OCI-LY7 (cell line): Measurements from ENCODE around the gene ARHGAP6. TPM values are rescaled to one million over a fixed set of nuclear protein-coding genes. Genes with fewer than 3 reads are reported as not detected.
A peak's percentile ranks its signal among the peaks of the same experiment; 100 is the strongest.
"Not testable (repeated sequence)": the region's sequence is repeated elsewhere in the genome, so short reads cannot be mapped to it uniquely, and the experiment has no call there.

Experiments used
- BruUV-seq: library from RNA; stranded (reverse); fragments of 400-500 nt; replicated peaks from 2 replicates; lab custom pipeline; 2021; lab: Mats Ljungman, UMichigan
- CTCF ChIA-PET: fragments of 300-600 bp; sonication (Branson Sonifier 250); formaldehyde crosslinking; loops from one replicate; lab custom pipeline; 2022; ENCODE audit warnings: antibody characterized with exemption; ENCODE audit not compliant: unreplicated experiment; lab: Charles Lee
- POLR2A ChIA-PET: fragments of 300-600 bp; sonication (Branson Sonifier 250); formaldehyde crosslinking; loops from one replicate; lab custom pipeline; 2022; ENCODE audit warnings: antibody characterized with exemption; lab: Charles Lee
- DNase-seq: peaks from one replicate; pipeline ENCODE4 v3.0.0-alpha.2; 2015; ENCODE audit warnings: low spot score
- H2AFZ ChIP-seq: fragments of 200-600 bp; sonication (generic), shearing (Covaris generic); 2 replicates; pipeline ENCODE4 v1.6.1; 2014; ENCODE audit warnings: mild to moderate bottlenecking, antibody characterized with exemption, low read length, moderate library complexity
- H3K27ac ChIP-seq: fragments of 200-600 bp; sonication (generic); 2 replicates; pipeline ENCODE4 v1.5.1; 2014; ENCODE audit warnings: mixed run types, low read depth, mild to moderate bottlenecking, moderate library complexity, low read length, inconsistent platforms; ENCODE audit not compliant: poor library complexity, severe bottlenecking
- H3K36me3 ChIP-seq: fragments of 200-600 bp; sonication (generic); 2 replicates; pipeline ENCODE4 v1.6.1; 2014; ENCODE audit warnings: mild to moderate bottlenecking, antibody characterized with exemption, low read length, moderate library complexity, mixed read lengths; ENCODE audit not compliant: insufficient read depth
- H3K4me1 ChIP-seq: fragments of 200-600 bp; sonication (generic); 2 replicates; pipeline ENCODE4 v1.5.1; 2014; ENCODE audit warnings: mild to moderate bottlenecking, low read length; ENCODE audit not compliant: insufficient read depth, poor library complexity, severe bottlenecking
- H3K4me2 ChIP-seq: fragments of 200-600 bp; sonication (generic); 2 replicates; pipeline ENCODE4 v1.6.1; 2014; ENCODE audit warnings: mild to moderate bottlenecking, low read length
- H3K4me3 ChIP-seq: fragments of 200-600 bp; sonication (generic); 2 replicates; pipeline ENCODE4 v1.5.1; 2014; ENCODE audit warnings: mild to moderate bottlenecking, low read depth, low read length; ENCODE audit not compliant: poor library complexity, severe bottlenecking
- H3K79me2 ChIP-seq: fragments of 200-600 bp; sonication (generic); 2 replicates; pipeline ENCODE4 v1.6.1; 2016; ENCODE audit warnings: low read depth, mild to moderate bottlenecking, low read length, moderate library complexity, mixed read lengths; ENCODE audit not compliant: insufficient read depth
- H3K9me2 ChIP-seq: fragments of 200-600 bp; sonication (generic); 2 replicates; pipeline ENCODE4 v1.6.1; 2016; ENCODE audit warnings: mild to moderate bottlenecking, low read length, mixed read lengths; ENCODE audit not compliant: insufficient read depth
- H3K9me3 ChIP-seq: fragments of 200-600 bp; sonication (generic); 2 replicates; pipeline ENCODE4 v1.6.1; 2014; ENCODE audit warnings: mild to moderate bottlenecking, mixed run types, low read length, mixed read lengths
- H4K20me1 ChIP-seq: fragments of 200-600 bp; sonication (generic); 2 replicates; pipeline ENCODE4 v1.6.1; 2014; ENCODE audit warnings: mild to moderate bottlenecking, antibody characterized with exemption, low read length, moderate library complexity, mixed read lengths; ENCODE audit not compliant: insufficient read depth
- CTCF ChIP-seq: fragments of 200-600 bp; sonication (generic); conservative IDR thresholded peaks from 2 replicates; pipeline ENCODE4 v1.5.1; 2014; ENCODE audit warnings: mild to moderate bottlenecking, antibody characterized with exemption, low read length, moderate library complexity, mixed read lengths
- EZH2phosphoT487 ChIP-seq: fragments of 200-600 bp; sonication (generic); IDR thresholded peaks from 2 replicates; pipeline ENCODE4 v1.6.1; 2018; ENCODE audit warnings: low read depth, borderline replicate concordance, mild to moderate bottlenecking, mixed run types, antibody characterized with exemption, low read length, moderate library complexity, mixed read lengths
- intact Hi-C: fragments of 100-400 bp; cut with micrococcal nuclease; formaldehyde crosslinking; loops from one replicate; pipeline ENCODE4 v1.10.0; 2022; ENCODE audit not compliant: unreplicated experiment
- total RNA-seq, 2 experiments: library from RNA; depleted of rRNA in 1 of 2; stranded (reverse); fragments of >200 nt in 1 of 2; shearing (Covaris generic) in 1 of 2; gene quantifications; 2 replicates each; pipeline ENCODE4 v1.2.3, GENCODE V29; 2014 to 2022

The ARHGAP6 gene
- total RNA-seq, 2 experiments from 2014 or later = not detected

DNA sequence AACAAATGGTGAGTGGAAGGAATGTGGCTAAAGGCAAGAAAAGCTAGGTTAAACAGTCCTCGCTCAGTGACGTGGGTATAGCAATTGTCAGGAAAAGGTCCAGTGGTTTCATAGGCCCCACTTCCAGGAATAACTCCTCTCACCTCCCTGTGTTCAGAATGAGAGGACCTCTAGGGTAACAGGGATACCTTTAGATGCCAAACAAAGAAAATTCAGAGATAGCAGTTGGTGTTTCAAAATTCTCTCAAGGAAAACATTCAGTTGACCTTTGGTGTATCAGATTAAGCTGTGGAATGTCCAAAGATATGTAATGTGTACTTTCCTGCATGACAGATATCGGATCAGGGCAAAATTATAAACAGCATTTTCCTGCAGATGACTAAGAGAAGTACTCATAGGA, 155.9 kb downstream of the ARHGAP6 start:
- CTCF ChIA-PET = no interaction called here
- no peaks in the 10 kb centered on the region for H4K20me1 ChIP-seq
- no peaks in the 10 kb centered on the region for H3K4me1 ChIP-seq
- H3K9me2 ChIP-seq = no peaks in the 10 kb centered on the region
- H2AFZ ChIP-seq = no peak overlapping the region
- no peak overlapping the region for H3K27ac ChIP-seq
- POLR2A ChIA-PET = no interaction called here
- no peaks in the 10 kb centered on the region for H3K79me2 ChIP-seq
- no peak for TF ChIP-seq CTCF
- intact Hi-C loops = loop anchor here (10.0 kb wide), 1 partner anchor 125 kb away; no protein-coding TSS in a partner anchor
- H3K4me3 ChIP-seq = no peak overlapping the region
- no peak overlapping the region for H3K4me2 ChIP-seq
- H3K9me3 ChIP-seq = no peaks in the 10 kb centered on the region
- H3K36me3 ChIP-seq = no peaks in the 10 kb centered on the region
- no peak for DNase-seq
- no TSS peak for BruUV-seq

DNA sequence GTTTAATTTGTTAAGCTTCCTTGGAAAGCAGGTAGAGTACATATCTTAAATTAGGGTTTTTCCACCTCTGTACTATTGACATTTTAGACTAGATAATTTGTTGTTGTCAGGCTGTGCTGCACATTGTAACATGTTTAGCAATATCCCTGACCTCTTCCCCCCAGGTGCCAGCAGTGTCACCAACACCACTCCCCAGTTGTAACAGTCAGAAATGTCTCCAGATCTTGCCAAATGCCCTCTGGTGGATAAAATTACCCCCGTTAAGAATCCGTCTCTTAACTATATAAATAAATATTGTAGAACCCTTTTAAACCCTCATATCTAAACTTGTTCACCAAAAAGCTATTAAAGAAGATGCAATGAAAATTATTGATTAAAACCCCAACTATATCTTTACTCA, 161.5 kb downstream of the ARHGAP6 start:
- Histone ChIP-seq H3K9me2 (no peaks in the 10 kb centered on the region), H4K20me1 (no peaks in the 10 kb centered on the region), H3K9me3 (no peaks in the 10 kb centered on the region), H3K27ac (no peak overlapping the region), H3K4me1 (no peaks in the 10 kb centered on the region), H2AFZ (no peak overlapping the region), H3K4me2 (no peak overlapping the region), H3K79me2 (no peaks in the 10 kb centered on the region), H3K36me3 (no peaks in the 10 kb centered on the region), H3K4me3 (no peak overlapping the region)
- intact Hi-C loops = loop anchor here (10.0 kb wide), 1 partner anchor 119 kb away; no protein-coding TSS in a partner anchor
- TF ChIP-seq EZH2phosphoT487 = no peak
- TF ChIP-seq CTCF = peak; percentile 59
- no TSS peak for BruUV-seq
- ChIA-PET CTCF (no interaction called here), POLR2A (interaction anchor here (0.7 kb wide), 1 partner anchor 1545 kb away, joined by 3 read pairs; no protein-coding TSS in a partner anchor)
- peak; percentile 7 for DNase-seq

DNA sequence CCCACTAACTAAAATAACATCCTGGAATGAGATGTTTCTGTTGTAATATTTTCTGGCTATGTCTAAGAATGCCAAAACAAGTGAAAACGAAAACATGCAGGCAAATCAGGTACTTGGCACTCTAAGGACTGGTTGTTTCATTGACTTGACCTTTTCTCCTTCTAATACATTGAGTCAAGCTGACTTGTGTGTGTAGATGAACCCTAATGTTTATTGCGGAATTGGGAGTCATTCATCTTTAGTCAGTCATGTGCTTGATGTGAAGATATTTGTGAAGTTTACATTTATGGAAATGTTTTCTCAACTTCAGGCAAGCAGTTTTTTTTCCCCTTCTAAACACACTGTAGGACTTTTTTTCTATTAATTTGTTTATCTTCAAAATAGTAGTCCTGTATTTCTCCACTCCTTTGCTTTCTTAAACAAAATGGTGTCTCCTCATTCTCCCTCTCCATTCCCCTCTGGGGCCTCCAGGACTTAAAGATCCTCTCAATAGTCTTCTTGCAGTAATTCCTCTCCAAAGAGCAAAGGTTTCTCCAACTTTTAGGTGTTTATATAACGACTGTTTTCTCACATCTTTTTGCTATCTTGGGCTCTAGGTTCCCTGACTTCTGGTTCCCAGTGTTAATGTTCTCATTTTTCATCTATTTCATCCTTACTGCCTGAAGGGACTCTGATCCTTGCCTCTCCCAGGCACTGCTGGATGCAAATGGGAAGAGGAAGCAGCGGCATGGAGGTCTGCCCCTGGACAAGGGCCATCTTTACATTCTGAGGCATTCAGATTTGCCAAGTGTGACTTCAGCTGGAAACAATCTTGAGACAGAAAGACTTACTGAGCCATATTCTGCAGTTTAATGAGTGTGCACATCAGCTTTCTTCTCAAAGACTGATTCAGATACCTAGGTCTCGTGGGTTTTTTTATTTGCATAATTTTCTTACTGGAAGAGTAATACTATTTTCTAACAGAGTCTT, 166.4 kb downstream of the ARHGAP6 start:
- DNase-seq = no peak
- Histone ChIP-seq H3K4me1 (no peaks in the 10 kb centered on the region), H3K27ac (no peak overlapping the region), H4K20me1 (no peaks in the 10 kb centered on the region), H3K4me2 (no peak overlapping the region), H3K9me2 (no peaks in the 10 kb centered on the region), H3K9me3 (no peaks in the 10 kb centered on the region), H3K4me3 (no peak overlapping the region), H2AFZ (peak overlapping the region; percentile 67), H3K79me2 (no peaks in the 10 kb centered on the region), H3K36me3 (no peaks in the 10 kb centered on the region)
- ChIA-PET POLR2A (interaction anchor here (0.6 kb wide), 1 partner anchor 115 kb away, joined by 3 read pairs; no protein-coding TSS in a partner anchor), CTCF (no interaction called here)
- intact Hi-C loops = loop anchor here (10.0 kb wide), 1 partner anchor 115 kb away; no protein-coding TSS in a partner anchor
- BruUV-seq = no TSS peak
- TF ChIP-seq EZH2phosphoT487 = no peak
- TF ChIP-seq CTCF = no peak

- H3K27ac ChIP-seq, H2AFZ ChIP-seq, H3K4me3 ChIP-seq, H3K4me2 ChIP-seq, H3K9me3 ChIP-seq, H3K9me2 ChIP-seq, H4K20me1 ChIP-seq, BruUV-seq, DNase-seq, CTCF ChIA-PET, H3K4me1 ChIP-seq, H3K36me3 ChIP-seq, intact Hi-C loops, H3K79me2 ChIP-seq, POLR2A ChIA-PET: not testable (repeated sequence)
These were observed 174.3 kb downstream of the ARHGAP6 start for GRCh38 chrX:11491375-11491774.
